Smooth muscle cell (in vitro differentiated cells): Measurements from ENCODE around the gene TRRAP. TPM values are rescaled to one million over a fixed set of nuclear protein-coding genes. Genes with fewer than 3 reads are reported as not detected.

ENCODE experiments used
- DNase-seq: peaks from one replicate; lab custom pipeline; 2025; ENCODE audit not compliant: unreplicated experiment; lab: John Stamatoyannopoulos, UW
- H2AFZ ChIP-seq: fragments of 200-600 bp; sonication (generic); 2 replicates; pipeline ENCODE4 v1.6.0; 2016; ENCODE audit warnings: antibody characterized with exemption, low read depth, mild to moderate bottlenecking
- H3F3A ChIP-seq: fragments of 200-600 bp; sonication (generic); 2 replicates; pipeline ENCODE4 v1.6.0; 2017; ENCODE audit warnings: antibody characterized with exemption, low read depth
- H3K27ac ChIP-seq: fragments of 200-600 bp; sonication (generic); 2 replicates; pipeline ENCODE4 v1.5.1; 2016; ENCODE audit warnings: low read depth, mild to moderate bottlenecking
- H3K27me3 ChIP-seq: fragments of 200-600 bp; sonication (generic); 2 replicates; pipeline ENCODE4 v1.6.1; 2016; ENCODE audit warnings: low read depth, mild to moderate bottlenecking
- H3K36me3 ChIP-seq: fragments of 200-600 bp; sonication (generic); 2 replicates; pipeline ENCODE4 v1.5.1; 2016; ENCODE audit warnings: low read depth
- H3K4me1 ChIP-seq: fragments of 200-600 bp; sonication (generic); 2 replicates; pipeline ENCODE4 v1.5.1; 2016; ENCODE audit warnings: low read depth
- H3K4me2 ChIP-seq: fragments of 200-600 bp; sonication (generic); 2 replicates; pipeline ENCODE4 v1.6.0; 2016; ENCODE audit warnings: mild to moderate bottlenecking
- H3K4me3 ChIP-seq: fragments of 200-600 bp; sonication (generic); 2 replicates; pipeline ENCODE4 v1.5.1; 2016; ENCODE audit warnings: mild to moderate bottlenecking
- H3K79me2 ChIP-seq: fragments of 200-600 bp; sonication (generic); 2 replicates; pipeline ENCODE4 v1.6.0; 2016; ENCODE audit warnings: low read depth, mild to moderate bottlenecking
- H3K9ac ChIP-seq: fragments of 200-600 bp; sonication (generic); 2 replicates; pipeline ENCODE4 v1.6.0; 2016; ENCODE audit warnings: low read depth
- H3K9me3 ChIP-seq: fragments of 200-600 bp; sonication (generic); replicated peaks from 2 replicates; pipeline ENCODE4 v1.5.1; 2016; ENCODE audit warnings: low read depth
- H4K20me1 ChIP-seq: fragments of 200-600 bp; sonication (generic); 2 replicates; pipeline ENCODE4 v1.6.0; 2016; ENCODE audit warnings: low read depth
- WGBS: methylation state at CpG from one replicate; pipeline ENCODE4 v1.1.7; 2016; ENCODE audit warnings: low lambda C conversion rate; 5-methylcytosine and 5-hydroxymethylcytosine counted together
- polyA plus RNA-seq: library from polyadenylated mRNA; unstranded; fragments of >200 nt; fragmentation: Nextera tagmentation; extraction: Ambion mirVana; gene quantifications from 2 replicates; pipeline ENCODE4 v1.2.1, GENCODE V29; 2016
- total RNA-seq: library from RNA; depleted of rRNA; stranded (reverse); fragments of >200 nt; gene quantifications from 2 replicates; pipeline ENCODE4 v1.2.3, GENCODE V29; 2014
- TF ChIP-seq, protein P1 (sequence below): fragments of 200-600 bp; sonication (generic); IDR thresholded peaks from 2 replicates; pipeline ENCODE4 v1.5.1; 2017; ENCODE audit warnings: borderline replicate concordance, mild to moderate bottlenecking, antibody characterized with exemption; ENCODE audit not compliant: insufficient read depth, poor library complexity, severe bottlenecking

Gene TRRAP
- total and polyA plus RNA-seq, 2 experiments from 2014 or later, result 3.9 to 24.8 TPM

DNA sequence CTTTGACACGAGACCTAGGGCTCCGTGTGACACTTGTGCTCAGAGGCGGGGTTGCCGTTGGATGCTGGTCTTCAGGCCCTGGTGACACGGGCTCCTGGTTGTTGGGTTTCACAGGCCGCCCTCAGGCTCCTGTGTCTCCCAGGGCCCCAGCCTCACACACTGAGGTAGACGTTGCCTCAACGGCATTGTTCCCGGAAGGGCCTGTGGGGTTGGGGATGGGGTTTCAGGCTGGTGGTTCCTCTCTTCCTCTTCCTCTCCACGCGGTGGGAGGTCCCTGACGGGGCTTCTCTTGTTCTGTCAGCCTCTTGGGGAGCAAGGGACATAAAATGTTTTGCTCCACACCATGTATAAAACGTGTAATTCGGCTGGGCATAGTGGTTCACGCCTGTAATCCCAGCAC is 125.1 kb downstream of the TRRAP start:
- WGBS, result 96% methylated on average over 15 of the region's 15 CpGs
- no peaks in the 10 kb centered on the region for H3K9me3 ChIP-seq
- TF ChIP-seq, protein P1, sequence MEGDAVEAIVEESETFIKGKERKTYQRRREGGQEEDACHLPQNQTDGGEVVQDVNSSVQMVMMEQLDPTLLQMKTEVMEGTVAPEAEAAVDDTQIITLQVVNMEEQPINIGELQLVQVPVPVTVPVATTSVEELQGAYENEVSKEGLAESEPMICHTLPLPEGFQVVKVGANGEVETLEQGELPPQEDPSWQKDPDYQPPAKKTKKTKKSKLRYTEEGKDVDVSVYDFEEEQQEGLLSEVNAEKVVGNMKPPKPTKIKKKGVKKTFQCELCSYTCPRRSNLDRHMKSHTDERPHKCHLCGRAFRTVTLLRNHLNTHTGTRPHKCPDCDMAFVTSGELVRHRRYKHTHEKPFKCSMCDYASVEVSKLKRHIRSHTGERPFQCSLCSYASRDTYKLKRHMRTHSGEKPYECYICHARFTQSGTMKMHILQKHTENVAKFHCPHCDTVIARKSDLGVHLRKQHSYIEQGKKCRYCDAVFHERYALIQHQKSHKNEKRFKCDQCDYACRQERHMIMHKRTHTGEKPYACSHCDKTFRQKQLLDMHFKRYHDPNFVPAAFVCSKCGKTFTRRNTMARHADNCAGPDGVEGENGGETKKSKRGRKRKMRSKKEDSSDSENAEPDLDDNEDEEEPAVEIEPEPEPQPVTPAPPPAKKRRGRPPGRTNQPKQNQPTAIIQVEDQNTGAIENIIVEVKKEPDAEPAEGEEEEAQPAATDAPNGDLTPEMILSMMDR, result no peak
- H2AFZ ChIP-seq, result no peak overlapping the region
- H3F3A ChIP-seq, result no peaks in the 10 kb centered on the region
- H3K36me3 ChIP-seq, result peaks cover 9% of the 10 kb centered on the region
- H3K4me3 ChIP-seq, result no peak overlapping the region
- H3K27me3 ChIP-seq, result no peaks in the 10 kb centered on the region
- H3K27ac ChIP-seq, result no peak overlapping the region
- H3K4me1 ChIP-seq, result no peaks in the 10 kb centered on the region
- H3K9ac ChIP-seq, result no peak overlapping the region
- no peak for DNase-seq
- H3K79me2 ChIP-seq, result no peaks in the 10 kb centered on the region
- no peaks in the 10 kb centered on the region for H4K20me1 ChIP-seq
- H3K4me2 ChIP-seq, result no peak overlapping the region

DNA sequence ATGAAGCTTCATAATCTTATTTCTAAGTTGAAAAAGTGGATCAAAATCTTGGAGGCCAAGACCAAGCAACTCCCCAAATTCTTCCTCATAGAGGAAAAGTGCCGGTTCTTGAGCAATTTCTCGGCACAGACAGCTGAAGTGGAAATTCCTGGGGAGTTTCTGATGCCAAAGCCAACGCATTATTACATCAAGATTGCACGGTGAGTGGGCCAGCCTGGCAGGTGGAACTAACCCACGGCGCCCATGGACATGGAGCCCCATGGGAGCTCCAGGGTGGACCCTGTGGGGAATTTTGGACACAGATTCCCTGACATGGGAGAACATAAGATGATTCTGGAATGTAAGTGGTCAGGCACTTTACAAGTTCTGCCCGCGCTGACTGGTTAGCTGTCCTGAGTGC is 125.9 kb downstream of the TRRAP start:
- H3K27ac ChIP-seq, result no peak overlapping the region
- TF ChIP-seq, protein P1, result no peak
- H3K4me2 ChIP-seq, result no peak overlapping the region
- H3K36me3 ChIP-seq, result peaks cover 12% of the 10 kb centered on the region
- H2AFZ ChIP-seq, result no peak overlapping the region
- no peaks in the 10 kb centered on the region for H3K9me3 ChIP-seq
- H3F3A ChIP-seq, result no peaks in the 10 kb centered on the region
- no peaks in the 10 kb centered on the region for H3K79me2 ChIP-seq
- no peaks in the 10 kb centered on the region for H3K27me3 ChIP-seq
- WGBS, result 98% methylated on average over 8 of the region's 8 CpGs
- no peak overlapping the region for H3K9ac ChIP-seq
- H4K20me1 ChIP-seq, result no peaks in the 10 kb centered on the region
- no peak for DNase-seq
- H3K4me1 ChIP-seq, result no peaks in the 10 kb centered on the region
- no peak overlapping the region for H3K4me3 ChIP-seq

DNA sequence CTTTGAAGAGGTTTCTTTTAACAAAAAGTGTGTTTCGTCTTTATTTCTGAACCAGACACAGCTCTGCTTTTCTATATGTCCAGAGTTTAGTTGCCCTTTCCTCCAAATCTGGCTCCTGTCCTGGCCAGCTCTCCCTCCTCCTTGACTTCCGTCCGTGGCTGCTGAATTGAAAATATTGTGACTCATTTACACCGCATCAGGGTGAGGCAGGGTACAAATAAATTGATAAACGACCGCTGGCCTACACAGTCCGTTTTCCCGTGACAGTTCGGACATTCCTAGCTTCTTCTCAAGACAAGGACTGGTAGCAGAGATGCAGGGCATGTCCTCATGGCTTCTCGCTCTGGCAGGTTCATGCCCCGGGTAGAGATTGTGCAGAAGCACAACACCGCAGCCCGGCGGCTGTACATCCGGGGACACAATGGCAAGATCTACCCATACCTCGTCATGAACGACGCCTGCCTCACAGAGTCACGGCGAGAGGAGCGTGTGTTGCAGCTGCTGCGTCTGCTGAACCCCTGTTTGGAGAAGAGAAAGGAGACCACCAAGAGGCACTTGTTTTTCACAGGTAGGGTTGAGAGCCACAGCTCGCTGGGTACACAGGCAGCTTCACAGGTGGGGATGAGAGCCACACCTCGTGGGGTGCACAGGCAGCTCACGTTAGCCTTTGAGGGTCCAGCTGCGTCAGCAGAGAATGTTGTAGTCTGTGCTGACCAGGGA is 126.6 kb downstream of the TRRAP start:
- H2AFZ ChIP-seq, result no peak overlapping the region
- no peak overlapping the region for H3K4me2 ChIP-seq
- WGBS, result 98% methylated on average over 26 of the region's 26 CpGs
- H3K9ac ChIP-seq, result no peak overlapping the region
- H3K79me2 ChIP-seq, result no peaks in the 10 kb centered on the region
- H3K9me3 ChIP-seq, result no peaks in the 10 kb centered on the region
- no peak overlapping the region for H3K4me3 ChIP-seq
- peaks cover 12% of the 10 kb centered on the region for H3K36me3 ChIP-seq
- no peak for DNase-seq
- H3K27me3 ChIP-seq, result no peaks in the 10 kb centered on the region
- H4K20me1 ChIP-seq, result no peaks in the 10 kb centered on the region
- TF ChIP-seq, protein P1, result no peak
- H3K4me1 ChIP-seq, result no peaks in the 10 kb centered on the region
- H3F3A ChIP-seq, result no peaks in the 10 kb centered on the region
- no peak overlapping the region for H3K27ac ChIP-seq

DNA sequence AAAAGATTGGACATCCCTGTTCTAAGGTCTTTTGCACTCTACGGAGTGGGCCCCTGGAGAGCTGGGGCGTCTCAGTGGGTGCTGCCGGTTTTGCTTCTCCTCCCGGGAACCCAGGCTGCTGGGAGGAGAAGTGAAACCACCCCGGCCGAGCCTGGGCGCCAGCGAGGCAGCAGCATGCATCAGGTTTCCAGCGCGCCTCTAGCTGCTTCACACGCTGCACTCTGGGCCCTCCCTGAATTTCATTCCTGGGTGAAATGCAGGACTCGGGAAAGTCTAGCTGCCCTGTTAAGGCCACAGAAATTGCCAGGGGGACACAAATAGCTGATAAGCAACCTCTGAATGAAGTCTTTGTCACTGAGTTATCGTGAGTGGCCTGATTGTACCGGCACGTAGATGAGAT is 127.4 kb downstream of the TRRAP start:
- H3K27me3 ChIP-seq, result no peaks in the 10 kb centered on the region
- H3K27ac ChIP-seq, result no peak overlapping the region
- WGBS, result 97% methylated on average over 15 of the region's 15 CpGs
- no peaks in the 10 kb centered on the region for H3K79me2 ChIP-seq
- DNase-seq, result no peak
- no peak overlapping the region for H2AFZ ChIP-seq
- H3F3A ChIP-seq, result no peaks in the 10 kb centered on the region
- H3K36me3 ChIP-seq, result peaks cover 17% of the 10 kb centered on the region
- no peaks in the 10 kb centered on the region for H4K20me1 ChIP-seq
- H3K4me3 ChIP-seq, result no peak overlapping the region
- TF ChIP-seq, protein P1, result no peak
- no peak overlapping the region for H3K4me2 ChIP-seq
- H3K9me3 ChIP-seq, result no peaks in the 10 kb centered on the region
- no peak overlapping the region for H3K9ac ChIP-seq
- H3K4me1 ChIP-seq, result no peaks in the 10 kb centered on the region
